Karpas-422 (cell line): Measurements from ENCODE around the gene PREPL. TPM values are rescaled to one million over a fixed set of nuclear protein-coding genes. Genes with fewer than 3 reads are reported as not detected.
"Not testable (repeated sequence)": the region's sequence is repeated elsewhere in the genome, so short reads cannot be mapped to it uniquely, and the experiment has no call there.

ENCODE experiments used
- DNase-seq: peaks from one replicate; pipeline ENCODE4 v3.0.0-alpha.2; 2015
- H2AFZ ChIP-seq: fragments of 200-600 bp; sonication (generic); 2 replicates; pipeline ENCODE4 v1.6.1; 2014; ENCODE audit warnings: antibody characterized with exemption, low read length, mixed read lengths
- H3K27ac ChIP-seq: fragments of 200-600 bp; sonication (generic); 2 replicates; pipeline ENCODE4 v1.5.1; 2014; ENCODE audit warnings: mild to moderate bottlenecking, low read length, moderate library complexity
- H3K27me3 ChIP-seq: fragments of 200-600 bp; sonication (generic); 2 replicates; pipeline ENCODE4 v1.6.1; 2014; ENCODE audit warnings: low read length, mixed read lengths
- H3K36me3 ChIP-seq: fragments of 200-600 bp; sonication (generic); 2 replicates; pipeline ENCODE4 v1.6.1; 2014; ENCODE audit warnings: low read length, mixed read lengths; ENCODE audit not compliant: insufficient read depth
- H3K4me1 ChIP-seq: fragments of 200-600 bp; sonication (generic); 2 replicates; pipeline ENCODE4 v1.6.1; 2014; ENCODE audit warnings: mild to moderate bottlenecking, low read length, mixed read lengths
- H3K4me2 ChIP-seq: fragments of 200-600 bp; sonication (generic); 2 replicates; pipeline ENCODE4 v1.6.1; 2014; ENCODE audit warnings: low read length, low read depth, mild to moderate bottlenecking; ENCODE audit not compliant: poor library complexity, severe bottlenecking
- H3K4me3 ChIP-seq: fragments of 200-600 bp; sonication (generic); 2 replicates; pipeline ENCODE4 v1.5.1; 2014; ENCODE audit warnings: mild to moderate bottlenecking, antibody characterized with exemption, low read length, mixed read lengths
- H3K79me2 ChIP-seq: fragments of 200-600 bp; sonication (generic); 2 replicates; pipeline ENCODE4 v1.6.1; 2014; ENCODE audit warnings: mild to moderate bottlenecking, low read length, mixed read lengths
- H3K9ac ChIP-seq: fragments of 200-600 bp; sonication (generic); 2 replicates; pipeline ENCODE4 v1.6.0; 2014; ENCODE audit warnings: low read length
- H3K9me2 ChIP-seq: fragments of 200-600 bp; sonication (generic), shearing (Covaris generic); replicated peaks from 2 replicates; pipeline ENCODE4 v1.6.0; 2014; ENCODE audit warnings: mild to moderate bottlenecking, low read length, moderate library complexity; ENCODE audit not compliant: insufficient read depth
- H3K9me3 ChIP-seq: fragments of 300-700, 200-600 bp; sonication (generic); 2 replicates; pipeline ENCODE4 v1.6.1; 2014; ENCODE audit warnings: low read length, mixed read lengths
- H4K20me1 ChIP-seq: fragments of 200-600 bp; sonication (generic); 2 replicates; pipeline ENCODE4 v1.6.1; 2014; ENCODE audit warnings: mild to moderate bottlenecking, antibody characterized with exemption, low read length, low read depth; ENCODE audit not compliant: insufficient read depth
- total RNA-seq: library from RNA; depleted of rRNA; stranded (reverse); fragments of >200 nt; shearing (Covaris generic); gene quantifications from 2 replicates; pipeline ENCODE4 v1.2.3, GENCODE V29; 2014; ENCODE audit warnings: low replicate concordance; rRNA removed

Gene PREPL
- total RNA-seq = 35.0 and 80.8 TPM in 2 replicates

- Histone ChIP-seq H4K20me1 (no peaks in the 10 kb centered on the region), H3K36me3 (no peaks in the 10 kb centered on the region), H3K4me3 (peak within 1 kb of the TSS; percentile 79), H2AFZ (peak within 1 kb of the TSS; percentile 94), H3K4me2 (peak within 1 kb of the TSS; percentile 82), H3K27me3 (no peaks in the 10 kb centered on the region), H3K27ac (peak within 1 kb of the TSS; percentile 85), H3K9me3 (no peaks in the 10 kb centered on the region), H3K9me2 (no peaks in the 10 kb centered on the region), H3K79me2 (peaks cover 89% of the 10 kb centered on the region), H3K4me1 (peaks cover 35% of the 10 kb centered on the region), H3K9ac (peak within 1 kb of the TSS; percentile 80)
- peak; percentile 99 for DNase-seq
These were observed at the start of gene PREPL, which contains the start of gene CAMKMT for GRCh38 chr2:44361330-44362206. PREPL (minus strand) TSS chr2:44361494; CDS start chr2:44346342, 15,152 bp downstream. CAMKMT (plus strand) TSS chr2:44361947.

GRCh38 chr2:44398243-44398897 lies 37.1 kb upstream of the PREPL start:
- H3K27me3 ChIP-seq = no peaks in the 10 kb centered on the region
- DNase-seq = no peak
- H3K9me2 ChIP-seq = no peaks in the 10 kb centered on the region
- no peak overlapping the region for H3K27ac ChIP-seq
- H3K4me3 ChIP-seq = no peak overlapping the region
- no peaks in the 10 kb centered on the region for H3K9me3 ChIP-seq
- H4K20me1 ChIP-seq = no peaks in the 10 kb centered on the region
- H3K9ac ChIP-seq = no peak overlapping the region
- H3K4me1 ChIP-seq = no peaks in the 10 kb centered on the region
- no peaks in the 10 kb centered on the region for H3K36me3 ChIP-seq
- H3K79me2 ChIP-seq = peaks cover 12% of the 10 kb centered on the region; the same call in 1 of the 2 replicates
- no peak overlapping the region for H3K4me2 ChIP-seq
- H2AFZ ChIP-seq = no peak overlapping the region

- Histone ChIP-seq H4K20me1 (no peaks in the 10 kb centered on the region), H3K9me2 (no peaks in the 10 kb centered on the region), H3K4me2 (no peak overlapping the region), H3K9ac (no peak overlapping the region), H2AFZ (no peak overlapping the region), H3K79me2 (peaks cover 12% of the 10 kb centered on the region; the same call in 1 of the 2 replicates), H3K36me3 (no peaks in the 10 kb centered on the region), H3K4me1 (no peaks in the 10 kb centered on the region), H3K9me3 (no peaks in the 10 kb centered on the region), H3K27me3 (no peaks in the 10 kb centered on the region), H3K27ac (no peak overlapping the region), H3K4me3 (no peak overlapping the region)
- no peak for DNase-seq
These were observed 36.3 kb upstream of the PREPL start for GRCh38 chr2:44397447-44398175.

GRCh38 chr2:44392338-44392943 lies 31.1 kb upstream of the PREPL start:
- Histone ChIP-seq H4K20me1 (no peaks in the 10 kb centered on the region), H3K27me3 (no peaks in the 10 kb centered on the region), H3K9ac (no peak overlapping the region), H3K79me2 (peaks cover 21% of the 10 kb centered on the region), H3K4me2 (no peak overlapping the region), H3K36me3 (no peaks in the 10 kb centered on the region), H3K4me3 (no peak overlapping the region), H3K9me3 (no peaks in the 10 kb centered on the region), H3K27ac (no peak overlapping the region), H3K4me1 (peaks cover 8% of the 10 kb centered on the region), H3K9me2 (no peaks in the 10 kb centered on the region), H2AFZ (no peak overlapping the region)
- DNase-seq = peak; percentile 82

- Histone ChIP-seq H3K27ac (no peak overlapping the region), H2AFZ (no peak overlapping the region), H3K9me2 (no peaks in the 10 kb centered on the region), H3K27me3 (no peaks in the 10 kb centered on the region), H3K9me3 (no peaks in the 10 kb centered on the region), H3K4me1 (peaks cover 8% of the 10 kb centered on the region), H4K20me1 (no peaks in the 10 kb centered on the region), H3K9ac (no peak overlapping the region), H3K4me3 (no peak overlapping the region), H3K79me2 (peaks cover 22% of the 10 kb centered on the region), H3K36me3 (no peaks in the 10 kb centered on the region), H3K4me2 (no peak overlapping the region)
- DNase-seq = peak; percentile 48
These were observed 28.6 kb upstream of the PREPL start for GRCh38 chr2:44389895-44390294.

- DNase-seq = peak; percentile 43
- no peak overlapping the region for H3K27ac ChIP-seq
These were observed 27.6 kb upstream of the PREPL start for GRCh38 chr2:44388877-44389276.

GRCh38 chr2:44385226-44385625 lies 23.9 kb upstream of the PREPL start:
- not testable (repeated sequence) for H3K9me3 ChIP-seq, H2AFZ ChIP-seq, H3K4me2 ChIP-seq, H3K27ac ChIP-seq, H4K20me1 ChIP-seq, H3K4me1 ChIP-seq, H3K9ac ChIP-seq, H3K27me3 ChIP-seq, DNase-seq, H3K36me3 ChIP-seq, H3K9me2 ChIP-seq, H3K4me3 ChIP-seq
- peaks cover 16% of the 10 kb centered on the region for H3K79me2 ChIP-seq

More at GRCh38 chr2:44388877-44389276, 27.6 kb upstream of the PREPL start:
- no peak overlapping the region for H3K4me2 ChIP-seq
- peaks cover 22% of the 10 kb centered on the region for H3K79me2 ChIP-seq
- H2AFZ ChIP-seq = no peak overlapping the region
- no peaks in the 10 kb centered on the region for H4K20me1 ChIP-seq
- H3K27me3 ChIP-seq = no peaks in the 10 kb centered on the region
- no peaks in the 10 kb centered on the region for H3K36me3 ChIP-seq
- H3K9me2 ChIP-seq = no peaks in the 10 kb centered on the region
- peaks cover 8% of the 10 kb centered on the region for H3K4me1 ChIP-seq
- H3K9ac ChIP-seq = no peak overlapping the region
- no peak overlapping the region for H3K4me3 ChIP-seq
- H3K9me3 ChIP-seq = no peaks in the 10 kb centered on the region
